Measurements from ENCODE around the gene TNRC6B.

Gene TNRC6B

GRCh38 chr22:40340044-40340443 lies 162.3 kb downstream of the TNRC6B start (continued):
- TF ChIP-seq ZNF670 (tag by site-specific recombination; IDR thresholded peaks at IDR 0.05; ENCODE audit: low read depth) (no peak), SETDB1 (IDR thresholded peaks at IDR 0.05; ENCODE audit: insufficient read length, low read length) (no peak), ZNF830 (tag by site-specific recombination; IDR thresholded peaks at IDR 0.05; ENCODE audit: low read depth) (no peak), ZNF76 (tag by site-specific recombination; IDR thresholded peaks at IDR 0.05; ENCODE audit: borderline replicate concordance, low read depth) (peak; percentile 22; the same call in 1 of the 2 replicates), ZNF747 (tag by site-specific recombination; IDR thresholded peaks at IDR 0.05) (no peak), ZNF624 (tag by site-specific recombination; IDR thresholded peaks at IDR 0.05) (no peak), ZNF549 (tag by site-specific recombination; IDR thresholded peaks at IDR 0.05) (no peak), ZNF600 (tag by site-specific recombination; IDR thresholded peaks at IDR 0.05) (no peak), BCL11B (tag by site-specific recombination; IDR thresholded peaks at IDR 0.05; ENCODE audit: low read depth) (peak; percentile 54; the same call in 1 of the 2 replicates), SP3 (tag by site-specific recombination; IDR thresholded peaks at IDR 0.05) (no peak), RBAK (tag by site-specific recombination; IDR thresholded peaks at IDR 0.05) (no peak), ZNF274 (IDR thresholded peaks at IDR 0.05; ENCODE audit: low read length) (no peak), ZNF274 (tag by site-specific recombination; IDR thresholded peaks at IDR 0.05; ENCODE audit: borderline replicate concordance) (no peak), ZBTB21 (tag by site-specific recombination; IDR thresholded peaks at IDR 0.05) (no peak; the same call in 1 of the 2 replicates), GLI2 (tag by site-specific recombination; IDR thresholded peaks at IDR 0.05; ENCODE audit: borderline replicate concordance, low read depth) (peak; percentile 13; the same call in 1 of the 2 replicates), ZNF544 (tag by site-specific recombination; IDR thresholded peaks at IDR 0.05) (no peak), MEIS1 (CRISPR knock-in tag; IDR thresholded peaks at IDR 0.05; ENCODE audit: borderline replicate concordance) (no peak), MZF1 (tag by site-specific recombination; IDR thresholded peaks at IDR 0.05; ENCODE audit: borderline replicate concordance) (no peak), INSM2 (tag by site-specific recombination; IDR thresholded peaks at IDR 0.05) (peak; percentile 72), ZNF174 (tag by site-specific recombination; IDR thresholded peaks at IDR 0.05) (no peak), ZNF2 (tag by site-specific recombination; IDR thresholded peaks at IDR 0.05) (0 out of 2 replicates have a peak, but pooled peaks have one; percentile 21), ZNF768 (tag by site-specific recombination; IDR thresholded peaks at IDR 0.05) (no peak), KLF8 (tag by site-specific recombination; IDR thresholded peaks at IDR 0.05) (no peak), ZBTB20 (tag by site-specific recombination; IDR thresholded peaks at IDR 0.05) (no peak), OVOL3 (tag by site-specific recombination; IDR thresholded peaks at IDR 0.05) (0 out of 2 replicates have a peak, but pooled peaks have one; percentile 47), ZNF692 (tag by site-specific recombination; IDR thresholded peaks at IDR 0.05) (peak; percentile 42)
- TF ChIP-seq, protein P1, sequence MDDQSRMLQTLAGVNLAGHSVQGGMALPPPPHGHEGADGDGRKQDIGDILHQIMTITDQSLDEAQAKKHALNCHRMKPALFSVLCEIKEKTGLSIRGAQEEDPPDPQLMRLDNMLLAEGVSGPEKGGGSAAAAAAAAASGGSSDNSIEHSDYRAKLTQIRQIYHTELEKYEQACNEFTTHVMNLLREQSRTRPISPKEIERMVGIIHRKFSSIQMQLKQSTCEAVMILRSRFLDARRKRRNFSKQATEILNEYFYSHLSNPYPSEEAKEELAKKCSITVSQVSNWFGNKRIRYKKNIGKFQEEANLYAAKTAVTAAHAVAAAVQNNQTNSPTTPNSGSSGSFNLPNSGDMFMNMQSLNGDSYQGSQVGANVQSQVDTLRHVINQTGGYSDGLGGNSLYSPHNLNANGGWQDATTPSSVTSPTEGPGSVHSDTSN (CRISPR knock-in tag; IDR thresholded peaks at IDR 0.05), result no peak
- TF ChIP-seq, protein P2, sequence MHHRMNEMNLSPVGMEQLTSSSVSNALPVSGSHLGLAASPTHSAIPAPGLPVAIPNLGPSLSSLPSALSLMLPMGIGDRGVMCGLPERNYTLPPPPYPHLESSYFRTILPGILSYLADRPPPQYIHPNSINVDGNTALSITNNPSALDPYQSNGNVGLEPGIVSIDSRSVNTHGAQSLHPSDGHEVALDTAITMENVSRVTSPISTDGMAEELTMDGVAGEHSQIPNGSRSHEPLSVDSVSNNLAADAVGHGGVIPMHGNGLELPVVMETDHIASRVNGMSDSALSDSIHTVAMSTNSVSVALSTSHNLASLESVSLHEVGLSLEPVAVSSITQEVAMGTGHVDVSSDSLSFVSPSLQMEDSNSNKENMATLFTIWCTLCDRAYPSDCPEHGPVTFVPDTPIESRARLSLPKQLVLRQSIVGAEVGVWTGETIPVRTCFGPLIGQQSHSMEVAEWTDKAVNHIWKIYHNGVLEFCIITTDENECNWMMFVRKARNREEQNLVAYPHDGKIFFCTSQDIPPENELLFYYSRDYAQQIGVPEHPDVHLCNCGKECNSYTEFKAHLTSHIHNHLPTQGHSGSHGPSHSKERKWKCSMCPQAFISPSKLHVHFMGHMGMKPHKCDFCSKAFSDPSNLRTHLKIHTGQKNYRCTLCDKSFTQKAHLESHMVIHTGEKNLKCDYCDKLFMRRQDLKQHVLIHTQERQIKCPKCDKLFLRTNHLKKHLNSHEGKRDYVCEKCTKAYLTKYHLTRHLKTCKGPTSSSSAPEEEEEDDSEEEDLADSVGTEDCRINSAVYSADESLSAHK (tag by site-specific recombination; IDR thresholded peaks at IDR 0.05), result peak; percentile 32; the same call in 1 of the 2 replicates
- TF ChIP-seq, protein P3, sequence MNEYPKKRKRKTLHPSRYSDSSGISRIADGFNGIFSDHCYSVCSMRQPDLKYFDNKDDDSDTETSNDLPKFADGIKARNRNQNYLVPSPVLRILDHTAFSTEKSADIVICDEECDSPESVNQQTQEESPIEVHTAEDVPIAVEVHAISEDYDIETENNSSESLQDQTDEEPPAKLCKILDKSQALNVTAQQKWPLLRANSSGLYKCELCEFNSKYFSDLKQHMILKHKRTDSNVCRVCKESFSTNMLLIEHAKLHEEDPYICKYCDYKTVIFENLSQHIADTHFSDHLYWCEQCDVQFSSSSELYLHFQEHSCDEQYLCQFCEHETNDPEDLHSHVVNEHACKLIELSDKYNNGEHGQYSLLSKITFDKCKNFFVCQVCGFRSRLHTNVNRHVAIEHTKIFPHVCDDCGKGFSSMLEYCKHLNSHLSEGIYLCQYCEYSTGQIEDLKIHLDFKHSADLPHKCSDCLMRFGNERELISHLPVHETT (tag by site-specific recombination; IDR thresholded peaks at IDR 0.05), result peak; percentile 77
- TF ChIP-seq, protein P4, sequence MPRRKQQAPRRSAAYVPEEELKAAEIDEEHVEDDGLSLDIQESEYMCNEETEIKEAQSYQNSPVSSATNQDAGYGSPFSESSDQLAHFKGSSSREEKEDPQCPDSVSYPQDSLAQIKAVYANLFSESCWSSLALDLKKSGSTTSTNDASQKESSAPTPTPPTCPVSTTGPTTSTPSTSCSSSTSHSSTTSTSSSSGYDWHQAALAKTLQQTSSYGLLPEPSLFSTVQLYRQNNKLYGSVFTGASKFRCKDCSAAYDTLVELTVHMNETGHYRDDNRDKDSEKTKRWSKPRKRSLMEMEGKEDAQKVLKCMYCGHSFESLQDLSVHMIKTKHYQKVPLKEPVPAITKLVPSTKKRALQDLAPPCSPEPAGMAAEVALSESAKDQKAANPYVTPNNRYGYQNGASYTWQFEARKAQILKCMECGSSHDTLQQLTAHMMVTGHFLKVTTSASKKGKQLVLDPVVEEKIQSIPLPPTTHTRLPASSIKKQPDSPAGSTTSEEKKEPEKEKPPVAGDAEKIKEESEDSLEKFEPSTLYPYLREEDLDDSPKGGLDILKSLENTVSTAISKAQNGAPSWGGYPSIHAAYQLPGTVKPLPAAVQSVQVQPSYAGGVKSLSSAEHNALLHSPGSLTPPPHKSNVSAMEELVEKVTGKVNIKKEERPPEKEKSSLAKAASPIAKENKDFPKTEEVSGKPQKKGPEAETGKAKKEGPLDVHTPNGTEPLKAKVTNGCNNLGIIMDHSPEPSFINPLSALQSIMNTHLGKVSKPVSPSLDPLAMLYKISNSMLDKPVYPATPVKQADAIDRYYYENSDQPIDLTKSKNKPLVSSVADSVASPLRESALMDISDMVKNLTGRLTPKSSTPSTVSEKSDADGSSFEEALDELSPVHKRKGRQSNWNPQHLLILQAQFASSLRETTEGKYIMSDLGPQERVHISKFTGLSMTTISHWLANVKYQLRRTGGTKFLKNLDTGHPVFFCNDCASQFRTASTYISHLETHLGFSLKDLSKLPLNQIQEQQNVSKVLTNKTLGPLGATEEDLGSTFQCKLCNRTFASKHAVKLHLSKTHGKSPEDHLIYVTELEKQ (tag by site-specific recombination; IDR thresholded peaks at IDR 0.05; ENCODE audit: borderline replicate concordance), result peak; percentile 92
